ENCODE measurements around the gene BFSP2.
A peak's percentile ranks its signal among the peaks of the same experiment; 100 is the strongest.
"Not testable (repeated sequence)": the region's sequence is repeated elsewhere in the genome, so short reads cannot be mapped to it uniquely, and the experiment has no call there.

Gene BFSP2

GRCh38 chr3:133482474-133482873 lies 82.6 kb downstream of the BFSP2 start:
- not testable (repeated sequence) for DNase-seq

GRCh38 chr3:133486658-133487057 lies 86.8 kb downstream of the BFSP2 start:
- no peak for DNase-seq

- no peak for DNase-seq
Observed at GRCh38 chr3:133487204-133487603, 87.3 kb downstream of the BFSP2 start.

- peak; percentile 27 for DNase-seq
Observed at GRCh38 chr3:133487920-133488540, 88.2 kb downstream of the BFSP2 start.

- peak; percentile 53 for DNase-seq
Observed at GRCh38 chr3:133488785-133489367, 89.0 kb downstream of the BFSP2 start.

- DNase-seq = no peak
Observed at GRCh38 chr3:133489466-133490085, 89.7 kb downstream of the BFSP2 start.

- DNase-seq = no peak
Observed at GRCh38 chr3:133490468-133491351, 90.9 kb downstream of the BFSP2 start.

GRCh38 chr3:133491481-133492059 lies 91.7 kb downstream of the BFSP2 start:
- DNase-seq = no peak

- no peak for DNase-seq
Observed at GRCh38 chr3:133492159-133492741, 92.4 kb downstream of the BFSP2 start.

GRCh38 chr3:133494469-133494868 lies 94.6 kb downstream of the BFSP2 start:
- DNase-seq = peak; percentile 40

GRCh38 chr3:133502542-133502941 lies 102.7 kb downstream of the BFSP2 start:
- not testable (repeated sequence) for DNase-seq

GRCh38 chr3:133503409-133503808 lies 103.6 kb downstream of the BFSP2 start:
- DNase-seq = no peak

- DNase-seq = no peak
Observed at GRCh38 chr3:133504736-133505135, 104.9 kb downstream of the BFSP2 start.

GRCh38 chr3:133505813-133506212 lies 106.0 kb downstream of the BFSP2 start:
- no peak for DNase-seq

GRCh38 chr3:133506215-133506901 lies 106.5 kb downstream of the BFSP2 start:
- DNase-seq = no peak

GRCh38 chr3:133509488-133509887 lies 109.6 kb downstream of the BFSP2 start:
- DNase-seq = no peak

GRCh38 chr3:133512416-133513089 lies 112.7 kb downstream of the BFSP2 start:
- no peak for DNase-seq

- DNase-seq = no peak
Observed at GRCh38 chr3:133514418-133514817, 114.6 kb downstream of the BFSP2 start.

GRCh38 chr3:133515127-133515526 lies 115.3 kb downstream of the BFSP2 start:
- no peak for DNase-seq

- DNase-seq = no peak
Observed at GRCh38 chr3:133520286-133520685, 120.4 kb downstream of the BFSP2 start.

- DNase-seq = not testable (repeated sequence)
Observed at GRCh38 chr3:133520938-133521337, 121.1 kb downstream of the BFSP2 start.

Data from fibroblast of skin of right biceps (primary cell).